ENCODE data around the gene HSPA1B.

HSPA1B gene

GRCh38 chr6:31784098-31784925, 43.2 kb upstream of the HSPA1B start:
- TF ChIP-seq, protein P1, sequence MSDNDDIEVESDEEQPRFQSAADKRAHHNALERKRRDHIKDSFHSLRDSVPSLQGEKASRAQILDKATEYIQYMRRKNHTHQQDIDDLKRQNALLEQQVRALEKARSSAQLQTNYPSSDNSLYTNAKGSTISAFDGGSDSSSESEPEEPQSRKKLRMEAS (IDR thresholded peaks at IDR 0.05) = no peak
- TF ChIP-seq RAD21 (IDR thresholded peaks at IDR 0.05; ENCODE audit: low read depth) (no peak), EP300 (IDR thresholded peaks at IDR 0.05; ENCODE audit: borderline replicate concordance) (no peak), ZBTB7A (IDR thresholded peaks at IDR 0.05; ENCODE audit: low read depth) (no peak), CREB1 (IDR thresholded peaks at IDR 0.05; ENCODE audit: low read depth) (no peak), REST (IDR thresholded peaks at IDR 0.05; ENCODE audit: low read depth) (no peak), YY1 (IDR thresholded peaks at IDR 0.05; ENCODE audit: low read depth) (no peak), TAF1 (IDR thresholded peaks at IDR 0.05; ENCODE audit: low read depth) (no peak), FOXM1 (IDR thresholded peaks at IDR 0.05; ENCODE audit: borderline replicate concordance, low read depth) (no peak), NFIC (IDR thresholded peaks at IDR 0.05) (no peak), TEAD4 (IDR thresholded peaks at IDR 0.05) (no peak), TCF12 (IDR thresholded peaks at IDR 0.05; ENCODE audit: low read depth) (no peak), CEBPB (IDR thresholded peaks at IDR 0.05) (no peak)
- TF ChIP-seq, protein P2, sequence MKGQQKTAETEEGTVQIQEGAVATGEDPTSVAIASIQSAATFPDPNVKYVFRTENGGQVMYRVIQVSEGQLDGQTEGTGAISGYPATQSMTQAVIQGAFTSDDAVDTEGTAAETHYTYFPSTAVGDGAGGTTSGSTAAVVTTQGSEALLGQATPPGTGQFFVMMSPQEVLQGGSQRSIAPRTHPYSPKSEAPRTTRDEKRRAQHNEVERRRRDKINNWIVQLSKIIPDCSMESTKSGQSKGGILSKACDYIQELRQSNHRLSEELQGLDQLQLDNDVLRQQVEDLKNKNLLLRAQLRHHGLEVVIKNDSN (IDR thresholded peaks at IDR 0.05) = no peak

GRCh38 chr6:31785475-31785874, 42.1 kb upstream of the HSPA1B start:
- TF ChIP-seq EP300 (IDR thresholded peaks at IDR 0.05; ENCODE audit: borderline replicate concordance) = no peak
- TF ChIP-seq ZBTB7A (IDR thresholded peaks at IDR 0.05; ENCODE audit: low read depth) = no peak
- no peak for TF ChIP-seq TEAD4 (IDR thresholded peaks at IDR 0.05)
- no peak for TF ChIP-seq EGR1 (IDR thresholded peaks at IDR 0.05)
- no peak for TF ChIP-seq CEBPB (IDR thresholded peaks at IDR 0.05)
- no peak for TF ChIP-seq FOXM1 (IDR thresholded peaks at IDR 0.05; ENCODE audit: borderline replicate concordance, low read depth)
- TF ChIP-seq RAD21 (IDR thresholded peaks at IDR 0.05; ENCODE audit: low read depth) = no peak
- TF ChIP-seq, protein P1 (IDR thresholded peaks at IDR 0.05) = no peak
- no peak for TF ChIP-seq CREB1 (IDR thresholded peaks at IDR 0.05; ENCODE audit: low read depth)
- TF ChIP-seq REST (IDR thresholded peaks at IDR 0.05; ENCODE audit: low read depth) = no peak
- TF ChIP-seq, protein P2 (IDR thresholded peaks at IDR 0.05) = no peak
- TF ChIP-seq NFIC (IDR thresholded peaks at IDR 0.05) = no peak
- TF ChIP-seq TAF1 (IDR thresholded peaks at IDR 0.05; ENCODE audit: low read depth) = no peak
- TF ChIP-seq TCF12 (IDR thresholded peaks at IDR 0.05; ENCODE audit: low read depth) = no peak

DNA sequence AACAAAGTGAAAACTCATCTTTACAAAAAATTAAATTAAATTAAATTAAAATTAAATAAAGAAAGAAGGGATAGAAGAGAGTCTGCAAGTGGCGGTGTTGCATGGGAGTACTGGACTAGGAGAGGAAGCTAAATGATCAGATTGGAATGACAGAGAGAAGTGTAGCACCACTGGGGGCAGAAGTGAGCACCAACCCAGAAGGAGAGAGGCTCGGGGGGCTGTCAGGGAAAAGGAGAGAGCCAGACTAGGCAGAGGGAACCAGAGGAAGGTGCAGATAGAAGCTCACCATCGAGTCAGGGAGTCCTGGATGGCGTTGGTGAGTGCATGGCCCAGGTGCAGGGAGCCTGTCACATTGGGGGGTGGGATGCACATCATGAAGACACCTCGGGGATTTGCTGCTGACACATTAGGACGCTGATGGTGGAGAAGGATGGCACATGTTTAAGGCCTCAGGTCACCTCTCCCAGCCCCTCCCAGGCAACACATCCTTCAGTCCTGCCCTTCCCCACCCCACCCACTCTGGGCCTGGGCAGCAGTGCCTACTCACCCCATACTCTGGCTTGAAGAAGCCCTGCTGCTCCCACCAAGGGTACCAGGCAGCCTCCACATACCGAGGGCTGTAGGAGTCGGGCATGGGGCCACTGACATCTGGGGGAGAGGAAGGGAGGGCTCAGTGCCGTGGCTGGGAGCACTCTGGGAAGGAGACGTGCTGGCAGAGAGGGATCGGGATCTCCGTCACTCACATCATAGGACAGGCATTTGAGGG, 36.0 kb upstream of the HSPA1B start:
- TF ChIP-seq RAD21 (IDR thresholded peaks at IDR 0.05; ENCODE audit: low read depth) (peak; percentile 33; the same call in 1 of the 2 replicates), REST (IDR thresholded peaks at IDR 0.05; ENCODE audit: low read depth) (no peak)

DNA sequence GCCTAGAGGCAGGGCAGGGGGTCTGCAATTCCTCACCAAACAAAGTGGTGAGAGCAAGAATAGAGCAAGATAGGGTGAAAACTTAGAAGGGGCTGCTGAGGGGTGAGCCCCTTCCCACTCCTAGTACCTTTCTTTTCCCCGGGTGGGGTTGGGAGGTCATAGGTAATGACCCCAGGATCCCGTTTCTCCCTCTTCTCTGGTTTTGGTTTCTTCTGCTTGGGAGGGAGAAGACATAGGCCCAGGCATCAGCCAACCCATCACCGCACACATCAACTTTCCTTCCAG, 35.5 kb upstream of the HSPA1B start:
- TF ChIP-seq FOXM1 (IDR thresholded peaks at IDR 0.05; ENCODE audit: borderline replicate concordance, low read depth) (no peak), NFIC (IDR thresholded peaks at IDR 0.05) (no peak), ZBTB7A (IDR thresholded peaks at IDR 0.05; ENCODE audit: low read depth) (no peak), REST (IDR thresholded peaks at IDR 0.05; ENCODE audit: low read depth) (no peak), CREB1 (IDR thresholded peaks at IDR 0.05; ENCODE audit: low read depth) (no peak), TCF12 (IDR thresholded peaks at IDR 0.05; ENCODE audit: low read depth) (no peak), CEBPB (IDR thresholded peaks at IDR 0.05) (no peak), YY1 (IDR thresholded peaks at IDR 0.05; ENCODE audit: low read depth) (no peak)
- TF ChIP-seq, protein P1 (IDR thresholded peaks at IDR 0.05) = no peak

All from Ishikawa (cell line).